ENCODE data around the gene SLIT3.

- TF ChIP-seq CTCF (IDR thresholded peaks at IDR 0.05; ENCODE audit: poor library complexity) (no peak), EZH2 (IDR thresholded peaks at IDR 0.05; ENCODE audit: borderline replicate concordance) (no peak), EZH2phosphoT487 (IDR thresholded peaks at IDR 0.05; ENCODE audit: low read depth, severe bottlenecking, unreplicated experiment) (no peak)
Observed at GRCh38 chr5:168778536-168778935, 522.4 kb downstream of the SLIT3 start.
